Mucosa of descending colon (tissue), 3 donors: ENCODE data around the gene ZNF358. TPM values are rescaled to one million over a fixed set of nuclear protein-coding genes. Genes with fewer than 3 reads are reported as not detected.
A peak's percentile ranks its signal among the peaks of the same experiment; 100 is the strongest.

Experiments
- ATAC-seq: fragments of 200-7000 bp; cut with Tn5 transposase; one replicate; pipeline ENCODE4 v1.9.1; 2020; ENCODE audit warnings: mild to moderate bottlenecking, moderate library complexity
- DNase-seq, 3 donors: peaks; one replicate each; pipeline ENCODE4 v3.0.0-alpha.2; 2020
- H3K36me3 ChIP-seq: fragments of 200-600 bp; one replicate; pipeline ENCODE4 v1.8.0; 2021; ENCODE audit warnings: low read depth, mild to moderate bottlenecking
- H3K4me1 ChIP-seq: fragments of 200-600 bp; one replicate; pipeline ENCODE4 v1.8.0; 2021; ENCODE audit warnings: low read depth, mild to moderate bottlenecking
- H3K4me3 ChIP-seq: fragments of 200-600 bp; one replicate; pipeline ENCODE4 v1.8.0; 2021; ENCODE audit warnings: mild to moderate bottlenecking
- H3K9me3 ChIP-seq: fragments of 200-600 bp; one replicate; pipeline ENCODE4 v1.8.0; 2021; ENCODE audit warnings: mild to moderate bottlenecking
- intact Hi-C, 2 donors: fragments of 100-400 bp; cut with DNase I in 1 of 2; cut with micrococcal nuclease in 1 of 2; formaldehyde crosslinking; loops; one replicate each; pipeline versions ENCODE4 v1.11.0 to v1.11.1; 2022; cut with DNase I, micrococcal nuclease
- total RNA-seq, 3 donors: library from RNA; stranded (reverse); fragmentation: NEBNext Ultra II Directional in 2 of 3; extraction: Animal tissue kit (Norgen Biotek cat#: 25700) in 2 of 3; gene quantifications; one replicate each; pipeline versions ENCODE4 v1.2.1 to v1.2.4, GENCODE V29; 2021 to 2023
- TF ChIP-seq, protein P1 (sequence below): fragments of 200-600 bp; IDR thresholded peaks from one replicate; pipeline ENCODE4 v1.8.0; 2022; ENCODE audit warnings: antibody characterized with exemption, mild to moderate bottlenecking
- donor health status: DM: no; HTN: no; CAD: no; lungs with moderate emphysema.
- donor health status: DM: no; HTN: no; CAD: no.
- donor health status: DM: no; HTN: yes; CAD: no.

The ZNF358 gene
- total RNA-seq, 3 donors from 2014 or later = 31.7 to 88.8 (median 42.1) TPM

DNA sequence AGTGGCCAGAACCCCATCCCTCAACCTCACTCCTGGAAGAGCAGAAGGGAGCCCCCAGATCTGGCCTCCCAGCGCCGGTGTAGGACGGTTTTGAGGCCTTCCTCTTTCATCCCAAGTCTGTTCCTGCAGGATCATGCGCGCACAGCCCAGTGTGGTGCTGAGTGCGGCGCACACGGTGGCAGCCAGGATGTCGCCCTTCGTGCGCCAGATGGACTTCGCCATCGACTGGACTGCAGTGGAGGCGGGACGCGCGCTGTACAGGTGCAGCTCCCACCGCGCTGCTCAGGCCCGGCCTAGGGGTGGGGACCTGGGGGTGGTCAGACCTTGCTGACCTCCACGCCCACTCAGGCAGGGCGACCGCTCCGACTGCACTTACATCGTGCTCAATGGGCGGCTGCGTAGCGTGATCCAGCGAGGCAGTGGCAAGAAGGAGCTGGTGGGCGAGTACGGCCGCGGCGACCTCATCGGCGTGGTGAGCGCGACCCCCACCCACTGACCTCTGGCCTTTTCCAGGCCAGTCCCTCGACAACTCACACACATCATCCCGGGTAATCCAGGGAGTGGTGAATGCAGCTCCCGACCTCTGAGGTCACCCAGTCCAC is 34.4 kb downstream of the ZNF358 start:
- intact Hi-C loops = no loop called here
- Histone ChIP-seq H3K36me3 (no peaks in the 10 kb centered on the region), H3K4me3 (no peak overlapping the region), H3K4me1 (peaks cover 5% of the 10 kb centered on the region), H3K9me3 (no peaks in the 10 kb centered on the region)
- TF ChIP-seq, protein P1, sequence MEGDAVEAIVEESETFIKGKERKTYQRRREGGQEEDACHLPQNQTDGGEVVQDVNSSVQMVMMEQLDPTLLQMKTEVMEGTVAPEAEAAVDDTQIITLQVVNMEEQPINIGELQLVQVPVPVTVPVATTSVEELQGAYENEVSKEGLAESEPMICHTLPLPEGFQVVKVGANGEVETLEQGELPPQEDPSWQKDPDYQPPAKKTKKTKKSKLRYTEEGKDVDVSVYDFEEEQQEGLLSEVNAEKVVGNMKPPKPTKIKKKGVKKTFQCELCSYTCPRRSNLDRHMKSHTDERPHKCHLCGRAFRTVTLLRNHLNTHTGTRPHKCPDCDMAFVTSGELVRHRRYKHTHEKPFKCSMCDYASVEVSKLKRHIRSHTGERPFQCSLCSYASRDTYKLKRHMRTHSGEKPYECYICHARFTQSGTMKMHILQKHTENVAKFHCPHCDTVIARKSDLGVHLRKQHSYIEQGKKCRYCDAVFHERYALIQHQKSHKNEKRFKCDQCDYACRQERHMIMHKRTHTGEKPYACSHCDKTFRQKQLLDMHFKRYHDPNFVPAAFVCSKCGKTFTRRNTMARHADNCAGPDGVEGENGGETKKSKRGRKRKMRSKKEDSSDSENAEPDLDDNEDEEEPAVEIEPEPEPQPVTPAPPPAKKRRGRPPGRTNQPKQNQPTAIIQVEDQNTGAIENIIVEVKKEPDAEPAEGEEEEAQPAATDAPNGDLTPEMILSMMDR = no peak
- ATAC-seq (no peak), DNase-seq (peak; percentile 30 to 63 (median 55))

DNA sequence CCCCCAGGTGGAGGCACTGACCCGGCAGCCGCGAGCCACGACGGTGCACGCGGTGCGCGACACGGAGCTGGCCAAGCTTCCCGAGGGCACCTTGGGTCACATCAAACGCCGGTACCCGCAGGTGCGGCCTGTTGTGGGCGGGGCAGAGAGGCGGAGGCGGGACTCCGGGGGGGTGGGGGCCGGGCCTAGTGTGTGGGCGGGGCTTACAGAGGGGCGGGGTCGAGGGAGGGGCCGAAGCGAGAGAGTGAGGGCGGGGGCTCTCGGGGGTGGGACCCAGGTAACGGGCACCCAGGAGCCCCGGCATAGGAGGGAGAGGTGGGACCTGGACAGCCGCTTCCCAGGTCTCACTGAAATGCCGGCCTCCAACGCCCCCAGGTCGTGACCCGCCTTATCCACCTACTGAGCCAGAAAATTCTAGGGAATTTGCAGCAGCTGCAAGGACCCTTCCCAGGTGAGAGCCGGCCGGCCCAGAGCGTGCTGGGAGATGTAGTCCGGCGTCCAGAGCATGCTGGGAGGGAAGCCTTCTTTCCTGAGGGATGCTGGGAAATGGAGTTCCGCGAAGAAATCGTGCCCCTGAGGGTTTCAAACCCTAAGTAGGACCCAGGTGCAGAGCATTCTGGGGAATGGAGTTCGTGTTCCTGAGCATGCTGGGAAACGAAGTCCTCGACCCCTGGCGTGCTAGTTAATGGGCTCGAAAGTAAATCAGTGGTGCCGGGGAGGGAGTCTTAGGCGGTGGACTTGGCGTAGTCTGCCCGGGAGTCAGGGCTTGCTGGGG is 35.3 kb downstream of the ZNF358 start:
- ATAC-seq = peak; percentile 91
- no peaks in the 10 kb centered on the region for H3K36me3 ChIP-seq
- peaks cover 4% of the 10 kb centered on the region for H3K4me1 ChIP-seq
- TF ChIP-seq, protein P1 = no peak
- no peaks in the 10 kb centered on the region for H3K9me3 ChIP-seq
- no peak overlapping the region for H3K4me3 ChIP-seq
- DNase-seq = peak; percentile 81 to 86 (median 81)
- intact Hi-C loops = no loop called here

DNA sequence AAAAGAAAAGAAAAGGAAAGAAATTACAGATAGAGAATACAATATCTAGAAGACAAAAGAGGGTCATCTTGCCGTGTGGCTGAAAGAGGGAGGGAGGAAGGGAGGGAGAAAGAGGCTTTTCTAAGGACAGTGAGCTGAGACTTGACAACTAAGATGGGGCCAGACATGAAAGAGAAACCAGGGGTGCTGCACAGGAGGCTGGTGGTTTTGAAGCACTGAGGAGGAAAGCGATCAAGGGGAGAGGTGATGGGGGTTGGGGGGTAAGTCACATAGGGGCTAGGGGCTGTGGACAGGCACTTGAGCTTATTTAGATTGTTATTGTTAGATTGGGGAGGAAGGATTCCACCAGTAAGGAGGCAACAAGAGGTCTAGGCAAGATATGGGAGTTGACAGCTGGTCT is 36.9 kb downstream of the ZNF358 start:
- TF ChIP-seq, protein P1 = no peak
- H3K9me3 ChIP-seq = no peaks in the 10 kb centered on the region

DNA sequence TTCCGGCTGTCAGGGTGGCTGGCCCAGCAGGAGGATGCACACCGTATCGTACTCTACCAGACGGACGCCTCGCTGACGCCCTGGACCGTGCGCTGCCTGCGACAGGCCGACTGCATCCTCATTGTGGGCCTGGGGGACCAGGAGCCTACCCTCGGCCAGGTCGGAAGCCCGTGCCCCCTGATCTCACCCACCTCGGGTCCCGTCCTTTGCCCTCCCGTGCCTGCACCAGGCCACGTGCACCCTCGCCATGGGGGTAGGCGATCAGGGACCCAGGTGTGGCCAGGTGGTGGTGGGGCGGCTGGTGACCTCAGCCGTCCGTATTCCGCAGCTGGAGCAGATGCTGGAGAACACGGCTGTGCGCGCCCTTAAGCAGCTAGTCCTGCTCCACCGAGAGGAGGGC is 38.7 kb downstream of the ZNF358 start:
- Histone ChIP-seq H3K9me3 (no peaks in the 10 kb centered on the region), H3K4me1 (no peaks in the 10 kb centered on the region), H3K4me3 (no peak overlapping the region), H3K36me3 (no peaks in the 10 kb centered on the region)
- DNase-seq (no peak), ATAC-seq (no peak)
- intact Hi-C loops = no loop called here
- TF ChIP-seq, protein P1 = no peak

More for the DNA sequence above, 36.9 kb downstream of the ZNF358 start:
- DNase-seq (no peak), ATAC-seq (no peak)
- no peak overlapping the region for H3K4me3 ChIP-seq
- no peaks in the 10 kb centered on the region for H3K4me1 ChIP-seq
- intact Hi-C loops = no loop called here
- no peaks in the 10 kb centered on the region for H3K36me3 ChIP-seq

DNA sequence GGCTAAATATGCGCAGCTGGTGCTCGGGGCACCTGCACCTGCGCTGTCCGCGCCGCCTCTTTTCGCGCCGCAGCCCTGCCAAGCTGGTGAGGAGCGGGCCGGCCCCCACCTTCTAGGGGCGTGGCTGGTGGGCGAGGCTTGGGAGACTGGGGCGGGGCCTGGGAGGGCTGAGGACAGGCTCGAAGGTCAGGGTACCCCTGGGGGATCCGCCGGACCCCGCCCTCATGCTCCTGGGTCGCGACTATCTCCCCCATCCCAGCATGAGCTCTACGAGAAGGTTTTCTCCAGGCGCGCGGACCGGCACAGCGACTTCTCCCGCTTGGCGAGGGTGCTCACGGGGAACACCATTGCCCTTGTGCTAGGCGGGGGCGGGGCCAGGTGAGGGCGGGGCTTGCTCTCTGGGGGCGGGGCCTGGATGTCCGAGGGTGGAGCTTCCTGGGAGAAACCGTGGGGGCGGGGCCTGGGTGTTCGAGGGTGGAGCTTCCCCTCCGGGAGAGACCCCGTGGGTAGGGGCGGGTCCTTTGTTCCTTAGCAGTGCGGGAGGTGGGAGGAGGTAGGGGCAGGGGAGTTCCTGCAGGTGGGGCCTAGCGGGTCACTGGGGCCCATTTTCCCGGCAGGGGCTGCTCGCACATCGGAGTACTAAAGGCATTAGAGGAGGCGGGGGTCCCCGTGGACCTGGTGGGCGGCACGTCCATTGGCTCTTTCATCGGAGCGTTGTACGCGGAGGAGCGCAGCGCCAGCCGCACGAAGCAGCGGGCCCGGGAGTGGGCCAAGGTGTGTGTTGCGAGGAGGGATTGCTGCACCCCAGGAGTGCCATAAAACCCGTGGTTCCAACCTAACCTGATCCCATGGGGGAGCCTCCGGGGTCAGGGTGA is 39.3 kb downstream of the ZNF358 start:
- no peaks in the 10 kb centered on the region for H3K4me1 ChIP-seq
- no peak overlapping the region for H3K4me3 ChIP-seq
- ATAC-seq = peak; percentile 58
- no peaks in the 10 kb centered on the region for H3K9me3 ChIP-seq
- peak in 2 of 3 donors; percentile 62 to 70 for DNase-seq
- H3K36me3 ChIP-seq = no peaks in the 10 kb centered on the region
- TF ChIP-seq, protein P1 = no peak
- intact Hi-C loops = no loop called here
